Psoas muscle (tissue), 8 donors: ENCODE measurements around the gene LMOD2. TPM values are rescaled to one million over a fixed set of nuclear protein-coding genes. Genes with fewer than 3 reads are reported as not detected.
A peak's percentile ranks its signal among the peaks of the same experiment; 100 is the strongest.

ENCODE experiments used
- ATAC-seq, 4 donors: fragments of 200-7000 bp; cut with Tn5 transposase; one replicate each; pipeline ENCODE4 v1.9.1; 2020; ENCODE audit warnings: moderate library complexity in 3 of 4, mild to moderate bottlenecking in 2 of 4
- DNase-seq, 2 donors: peaks; one replicate each; pipeline ENCODE4 v3.0.0-alpha.2; 2020
- H3K27ac ChIP-seq: fragments of 200-600 bp; one replicate; pipeline ENCODE4 v1.8.0; 2022
- H3K27me3 ChIP-seq, 3 donors: fragments of 200-600 bp in 1 of 3; one replicate each; pipeline versions ENCODE4 v1.6.1 to v1.8.0; 2013 to 2022; ENCODE audit warnings: low read length in 2 of 3, mild to moderate bottlenecking in 2 of 3, moderate library complexity in 1 of 3; ENCODE audit not compliant: insufficient read depth in 3 of 3
- H3K36me3 ChIP-seq, 2 donors: fragments of 200-600 bp in 1 of 2; one replicate each; pipeline versions ENCODE4 v1.6.1 to v1.8.0; 2013 to 2022; ENCODE audit warnings: low read depth in 1 of 2, mild to moderate bottlenecking in 1 of 2, moderate library complexity in 1 of 2; ENCODE audit not compliant: insufficient read depth in 1 of 2
- H3K4me1 ChIP-seq: fragments of 200-600 bp; one replicate; pipeline ENCODE4 v1.8.0; 2022
- H3K4me3 ChIP-seq: fragments of 200-600 bp; one replicate; pipeline ENCODE4 v1.8.0; 2022; ENCODE audit warnings: mild to moderate bottlenecking
- H3K9me3 ChIP-seq: fragments of 200-600 bp; one replicate; pipeline ENCODE4 v1.8.0; 2022
- WGBS, 3 donors: extraction: QIAGEN DNeasy Blood & Tissue Kit; methylation state at CpG; one replicate each; pipeline versions ENCODE4 v1.1.6 to v1.1.7; 2013; 5-methylcytosine and 5-hydroxymethylcytosine counted together
- intact Hi-C, 2 donors: fragments of 100-400 bp; cut with DNase I; formaldehyde crosslinking; loops; one replicate each; pipeline versions ENCODE4 v1.11.0 to v1.14.2; 2022
- polyA plus RNA-seq, 3 donors: library from polyadenylated mRNA; stranded (reverse); fragments of 200-250 nt; gene quantifications; one replicate each; pipeline ENCODE4 v1.2.3, GENCODE V29; 2013
- total RNA-seq, 4 donors: library from RNA; stranded (reverse); fragmentation: NEBNext Ultra II Directional in 2 of 4; extraction: Animal tissue kit (Norgen Biotek cat#: 25700) in 2 of 4; gene quantifications; one replicate each; pipeline versions ENCODE4 v1.2.1 to v1.2.4, GENCODE V29; 2021 to 2023
- TF ChIP-seq, protein P1 (sequence below): fragments of 200-600 bp; IDR thresholded peaks from one replicate; pipeline ENCODE4 v1.8.0; 2022; ENCODE audit warnings: antibody characterized with exemption
- donor health status: healthy with polysubstance abuse.
- donor health status: DM: no; HTN: no; CAD: no; lungs with moderate emphysema.
- donor health status: Bipolar disorder and iron deficiency.
- donor health status: healthy.
- donor health status: DM: yes; HTN: yes; CAD: no.
- donor health status: DM: no; HTN: no; CAD: no.
- donor health status: DM: no; HTN: no; CAD: no.
- donor health status: DM: yes; HTN: yes; CAD: no.

LMOD2 gene
- total and polyA plus RNA-seq, 7 donors: 6.9 to 1,114 (median 383) TPM

DNA sequence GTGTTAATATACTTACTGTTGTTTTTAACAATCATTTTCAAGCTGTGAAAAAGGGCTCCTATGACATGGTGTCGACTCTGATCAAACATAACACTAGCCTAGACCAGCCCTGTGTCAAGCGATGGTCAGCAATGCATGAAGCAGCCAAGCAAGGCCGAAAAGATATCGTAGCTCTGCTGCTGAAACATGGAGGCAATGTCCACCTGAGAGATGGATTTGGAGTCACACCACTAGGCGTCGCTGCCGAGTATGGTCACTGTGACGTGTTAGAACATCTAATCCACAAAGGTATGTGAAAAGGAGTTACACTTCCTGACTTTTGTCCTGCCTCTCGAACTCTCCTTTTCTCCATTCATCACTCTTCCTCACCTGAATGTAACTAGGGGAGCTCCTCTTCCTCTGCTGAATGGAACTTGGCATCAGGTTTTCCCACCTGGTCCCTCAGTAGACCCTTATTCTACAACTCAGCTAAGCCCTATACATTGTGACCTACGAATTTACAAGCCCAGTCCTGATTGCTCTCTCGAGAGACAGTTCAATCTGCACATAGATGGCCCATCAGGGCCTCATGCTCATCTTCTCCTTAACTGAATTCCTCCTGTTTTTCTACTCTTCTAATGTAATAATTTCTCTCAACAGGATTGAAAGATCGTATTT lies 31.0 kb upstream of the LMOD2 start:
- no peaks in the 10 kb centered on the region for H3K9me3 ChIP-seq
- no peak overlapping the region for H3K4me3 ChIP-seq
- ATAC-seq: no peak
- TF ChIP-seq, protein P1, sequence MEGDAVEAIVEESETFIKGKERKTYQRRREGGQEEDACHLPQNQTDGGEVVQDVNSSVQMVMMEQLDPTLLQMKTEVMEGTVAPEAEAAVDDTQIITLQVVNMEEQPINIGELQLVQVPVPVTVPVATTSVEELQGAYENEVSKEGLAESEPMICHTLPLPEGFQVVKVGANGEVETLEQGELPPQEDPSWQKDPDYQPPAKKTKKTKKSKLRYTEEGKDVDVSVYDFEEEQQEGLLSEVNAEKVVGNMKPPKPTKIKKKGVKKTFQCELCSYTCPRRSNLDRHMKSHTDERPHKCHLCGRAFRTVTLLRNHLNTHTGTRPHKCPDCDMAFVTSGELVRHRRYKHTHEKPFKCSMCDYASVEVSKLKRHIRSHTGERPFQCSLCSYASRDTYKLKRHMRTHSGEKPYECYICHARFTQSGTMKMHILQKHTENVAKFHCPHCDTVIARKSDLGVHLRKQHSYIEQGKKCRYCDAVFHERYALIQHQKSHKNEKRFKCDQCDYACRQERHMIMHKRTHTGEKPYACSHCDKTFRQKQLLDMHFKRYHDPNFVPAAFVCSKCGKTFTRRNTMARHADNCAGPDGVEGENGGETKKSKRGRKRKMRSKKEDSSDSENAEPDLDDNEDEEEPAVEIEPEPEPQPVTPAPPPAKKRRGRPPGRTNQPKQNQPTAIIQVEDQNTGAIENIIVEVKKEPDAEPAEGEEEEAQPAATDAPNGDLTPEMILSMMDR: peak; percentile 54
- WGBS, 3 donors: 62 to 67% (median 65%) methylated on average over 12 of the region's 12 CpGs
- peak in 1 of 2 donors; percentile 63 for DNase-seq
- H3K36me3 ChIP-seq: peaks cover 0 to 15% of the 10 kb centered on the region in 2 donors
- no peaks in the 10 kb centered on the region for H3K27me3 ChIP-seq
- peaks cover 33% of the 10 kb centered on the region for H3K4me1 ChIP-seq
- H3K27ac ChIP-seq: peak overlapping the region; percentile 90
- intact Hi-C loops: no loop called here

DNA sequence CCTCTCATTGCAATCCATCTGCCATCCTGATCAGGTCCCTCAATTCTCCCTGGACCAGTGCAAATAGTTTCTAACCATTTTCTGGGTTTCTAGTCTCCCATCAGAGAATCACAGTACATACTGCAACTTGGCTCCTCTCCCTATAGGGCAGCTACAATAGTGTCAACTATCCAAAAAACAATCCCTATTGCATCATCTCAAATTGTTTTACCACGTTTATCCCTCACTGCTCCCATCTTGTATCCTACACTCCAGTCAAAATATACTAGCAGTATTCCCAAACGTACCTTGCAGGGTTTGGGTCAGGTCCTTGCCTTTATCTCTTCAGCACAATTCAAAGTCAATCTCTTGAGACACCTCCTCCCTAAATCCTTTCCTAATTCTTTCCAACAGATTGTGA lies 30.4 kb upstream of the LMOD2 start:
- WGBS, 3 donors: 44 to 61% (median 48%) methylated on average over 2 of the region's 2 CpGs
- H3K27me3 ChIP-seq: no peaks in the 10 kb centered on the region
- H3K4me3 ChIP-seq: no peak overlapping the region
- TF ChIP-seq, protein P1: no peak
- DNase-seq (no peak), ATAC-seq (no peak)
- H3K9me3 ChIP-seq: no peaks in the 10 kb centered on the region
- peaks cover 37% of the 10 kb centered on the region for H3K4me1 ChIP-seq
- peaks cover 0 to 15% of the 10 kb centered on the region in 2 donors for H3K36me3 ChIP-seq
- intact Hi-C loops: no loop called here
- peak overlapping the region; percentile 90 for H3K27ac ChIP-seq

DNA sequence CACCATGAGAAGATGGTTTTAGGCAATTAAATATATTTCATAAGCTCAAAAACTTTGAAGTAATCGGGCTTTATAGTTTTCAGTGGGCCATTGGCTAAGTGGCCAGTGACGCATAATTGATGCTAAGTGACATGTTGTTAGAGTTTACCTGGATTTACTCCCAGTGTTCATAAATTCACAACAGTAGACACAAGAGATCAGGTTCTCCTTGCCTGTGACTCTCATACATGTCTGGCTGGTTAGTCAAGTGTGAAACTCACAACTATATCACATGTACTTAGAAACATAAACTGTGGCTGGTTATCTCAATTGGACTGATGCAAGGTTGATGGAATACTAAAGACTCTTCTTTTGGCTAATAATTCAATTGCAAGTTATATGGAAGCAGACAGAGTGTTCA lies 27.8 kb upstream of the LMOD2 start:
- H3K36me3 ChIP-seq: peaks cover 0 to 15% of the 10 kb centered on the region in 2 donors
- TF ChIP-seq, protein P1: no peak
- peaks cover 32% of the 10 kb centered on the region for H3K4me1 ChIP-seq
- DNase-seq: no peak
- H3K4me3 ChIP-seq: no peak overlapping the region
- no peaks in the 10 kb centered on the region for H3K27me3 ChIP-seq
- intact Hi-C loops: no loop called here
- 38 to 48% (median 39%) methylated on average over 2 of the region's 2 CpGs for WGBS, 3 donors
- no peaks in the 10 kb centered on the region for H3K9me3 ChIP-seq
- peak; percentile 76 to 96 (median 92) for ATAC-seq
- peak overlapping the region; percentile 72 for H3K27ac ChIP-seq

DNA sequence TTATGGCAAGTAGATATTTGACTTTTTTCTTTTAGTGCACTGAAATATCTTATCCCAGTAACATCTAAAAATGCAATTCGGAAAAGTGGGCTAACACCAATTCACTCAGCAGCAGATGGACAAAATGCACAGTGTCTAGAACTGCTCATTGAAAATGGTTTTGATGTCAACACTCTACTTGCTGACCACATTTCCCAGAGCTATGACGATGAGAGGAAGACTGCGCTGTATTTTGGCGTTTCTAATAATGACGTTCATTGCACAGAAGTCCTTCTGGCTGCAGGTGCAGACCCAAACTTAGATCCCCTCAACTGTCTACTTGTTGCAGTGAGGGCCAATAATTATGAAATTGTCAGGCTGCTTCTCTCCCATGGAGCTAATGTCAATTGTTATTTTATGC lies 26.8 kb upstream of the LMOD2 start:
- H3K4me3 ChIP-seq: no peak overlapping the region
- H3K27ac ChIP-seq: peak overlapping the region; percentile 72
- no peaks in the 10 kb centered on the region for H3K9me3 ChIP-seq
- ATAC-seq: peak in 1 of 4 donors; percentile 3
- peaks cover 40% of the 10 kb centered on the region for H3K4me1 ChIP-seq
- no peak for DNase-seq
- no peaks in the 10 kb centered on the region for H3K27me3 ChIP-seq
- H3K36me3 ChIP-seq: peaks cover 0 to 15% of the 10 kb centered on the region in 2 donors
- WGBS, 3 donors: 78 to 87% (median 81%) methylated on average over 5 of the region's 5 CpGs
- intact Hi-C loops: no loop called here
- TF ChIP-seq, protein P1: no peak

DNA sequence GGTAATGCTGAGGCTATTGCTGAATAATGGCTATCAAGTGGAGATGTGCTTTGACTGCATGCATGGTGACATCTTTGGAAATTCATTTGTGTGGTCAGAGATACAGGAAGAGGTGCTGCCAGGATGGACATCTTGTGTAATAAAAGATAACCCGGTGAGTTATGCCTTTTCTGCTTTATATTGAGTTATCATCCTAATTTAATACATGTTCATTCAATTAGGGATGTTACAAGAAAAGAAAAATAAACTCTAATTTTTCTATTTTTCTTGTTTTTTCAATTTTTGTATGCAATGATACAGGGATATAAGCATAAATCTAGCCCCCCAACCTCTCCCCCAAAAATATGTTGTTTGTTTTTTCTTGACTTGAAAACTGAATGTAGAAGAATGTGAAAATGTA lies 26.4 kb upstream of the LMOD2 start:
- no peak overlapping the region for H3K4me3 ChIP-seq
- H3K27ac ChIP-seq: peak overlapping the region; percentile 72
- H3K4me1 ChIP-seq: peaks cover 38% of the 10 kb centered on the region
- peaks cover 0 to 15% of the 10 kb centered on the region in 2 donors for H3K36me3 ChIP-seq
- H3K27me3 ChIP-seq: no peaks in the 10 kb centered on the region
- TF ChIP-seq, protein P1: no peak
- no peak for DNase-seq
- peak in 2 of 4 donors; percentile 15 to 22 for ATAC-seq
- intact Hi-C loops: no loop called here
- H3K9me3 ChIP-seq: no peaks in the 10 kb centered on the region
- WGBS, 3 donors: 67 to 93% (median 67%) methylated on average over 1 of the region's 1 CpG
